Calu3 (cell line): ENCODE measurements around the gene CTXN1. TPM values are rescaled to one million over a fixed set of nuclear protein-coding genes. Genes with fewer than 3 reads are reported as not detected.

Experiments
- BruUV-seq: library from RNA; stranded (reverse); fragments of 400-500 nt; replicated peaks from 2 replicates; lab custom pipeline; 2021; lab: Mats Ljungman, UMichigan
- CTCF ChIA-PET: fragments of 300-600 bp; sonication (Branson Sonifier 250); formaldehyde crosslinking; loops from one replicate; lab custom pipeline; 2022; ENCODE audit warnings: antibody characterized with exemption; lab: Charles Lee
- DNase-seq: peaks from one replicate; pipeline ENCODE4 v3.0.0; 2022
- H3K27ac Mint-ChIP-seq: one replicate; pipeline ENCODE4 v1.8.0; 2022; ENCODE audit warnings: mixed read lengths; ENCODE audit not compliant: unreplicated experiment
- H3K27me3 Mint-ChIP-seq: one replicate; pipeline ENCODE4 v1.8.0; 2022; ENCODE audit warnings: mixed read lengths; ENCODE audit not compliant: unreplicated experiment
- H3K36me3 Mint-ChIP-seq: one replicate; pipeline ENCODE4 v1.8.0; 2022; ENCODE audit warnings: mild to moderate bottlenecking, moderate library complexity, mixed read lengths; ENCODE audit not compliant: insufficient read depth, unreplicated experiment
- H3K4me1 Mint-ChIP-seq: one replicate; pipeline ENCODE4 v1.8.0; 2022; ENCODE audit warnings: mild to moderate bottlenecking, low read depth, mixed read lengths; ENCODE audit not compliant: unreplicated experiment
- H3K4me3 Mint-ChIP-seq: one replicate; pipeline ENCODE4 v1.8.0; 2022; ENCODE audit warnings: mild to moderate bottlenecking, low read depth, moderate library complexity, mixed read lengths; ENCODE audit not compliant: unreplicated experiment
- H3K9me3 Mint-ChIP-seq: one replicate; pipeline ENCODE4 v1.8.0; 2022; ENCODE audit warnings: low read depth, mixed read lengths; ENCODE audit not compliant: unreplicated experiment
- CTCF ChIP-seq: fragments of 200-600 bp; IDR thresholded peaks from one replicate; pipeline ENCODE4 v1.8.0; 2022; ENCODE audit warnings: antibody characterized with exemption; ENCODE audit not compliant: unreplicated experiment
- intact Hi-C: fragments of 100-400 bp; cut with micrococcal nuclease; formaldehyde crosslinking; loops from one replicate; pipeline ENCODE4 v1.10.0; 2022; ENCODE audit not compliant: unreplicated experiment
- total RNA-seq: library from RNA; stranded (reverse); gene quantifications from 2 replicates; pipeline ENCODE4 v1.2.3, GENCODE V29; 2022

CTXN1 gene
- total RNA-seq, 1 experiment from 2014 or later, result 12.2 TPM

- TF ChIP-seq CTCF, result no peak
- H3K36me3 Mint-ChIP-seq, result peaks cover 28% of the 10 kb centered on the region
- no peaks in the 10 kb centered on the region for H3K27me3 Mint-ChIP-seq
- DNase-seq, result no peak
- H3K4me1 Mint-ChIP-seq, result no peaks in the 10 kb centered on the region
- H3K9me3 Mint-ChIP-seq, result no peaks in the 10 kb centered on the region
- H3K4me3 Mint-ChIP-seq, result no peak overlapping the region
- H3K27ac Mint-ChIP-seq, result no peak overlapping the region
- BruUV-seq, result no TSS peak
- CTCF ChIA-PET, result no interaction called here
- intact Hi-C loops, result no loop called here
Observed at GRCh38 chr19:7965921-7966665, 40.2 kb upstream of the CTXN1 start.

- Mint-ChIP-seq H3K4me3 (no peak overlapping the region), H3K9me3 (no peaks in the 10 kb centered on the region), H3K27ac (no peak overlapping the region), H3K36me3 (peaks cover 24% of the 10 kb centered on the region), H3K27me3 (no peaks in the 10 kb centered on the region), H3K4me1 (no peaks in the 10 kb centered on the region)
- CTCF ChIA-PET, result no interaction called here
- no peak for TF ChIP-seq CTCF
- no peak for DNase-seq
- intact Hi-C loops, result no loop called here
- no TSS peak for BruUV-seq
Observed at GRCh38 chr19:7965259-7965841, 39.4 kb upstream of the CTXN1 start.

- peaks cover 19% of the 10 kb centered on the region for H3K36me3 Mint-ChIP-seq
- no peaks in the 10 kb centered on the region for H3K9me3 Mint-ChIP-seq
- DNase-seq, result no peak
- no peaks in the 10 kb centered on the region for H3K27me3 Mint-ChIP-seq
- BruUV-seq, result no TSS peak
- no peak for TF ChIP-seq CTCF
- CTCF ChIA-PET, result no interaction called here
- no peaks in the 10 kb centered on the region for H3K4me1 Mint-ChIP-seq
- H3K4me3 Mint-ChIP-seq, result no peak overlapping the region
- intact Hi-C loops, result no loop called here
- H3K27ac Mint-ChIP-seq, result no peak overlapping the region
Observed at GRCh38 chr19:7963566-7963965, 37.6 kb upstream of the CTXN1 start.

GRCh38 chr19:7962644-7963268 lies 36.8 kb upstream of the CTXN1 start:
- no peak overlapping the region for H3K4me3 Mint-ChIP-seq
- H3K27me3 Mint-ChIP-seq, result no peaks in the 10 kb centered on the region
- H3K4me1 Mint-ChIP-seq, result no peaks in the 10 kb centered on the region
- intact Hi-C loops, result no loop called here
- TF ChIP-seq CTCF, result no peak
- no peaks in the 10 kb centered on the region for H3K9me3 Mint-ChIP-seq
- H3K27ac Mint-ChIP-seq, result no peak overlapping the region
- no peak for DNase-seq
- BruUV-seq, result TSS peak; percentile 71
- H3K36me3 Mint-ChIP-seq, result peaks cover 19% of the 10 kb centered on the region
- CTCF ChIA-PET, result no interaction called here
